Type B pancreatic cell (in vitro differentiated cells): ENCODE data around the gene TRAF4. TPM values are rescaled to one million over a fixed set of nuclear protein-coding genes. Genes with fewer than 3 reads are reported as not detected.

Source experiments
- DNase-seq: peaks from one replicate; pipeline ENCODE4 v3.0.0; 2021; ENCODE audit warnings: mixed read lengths; ENCODE audit not compliant: unreplicated experiment; ENCODE audit errors: extremely low spot score
- H3K27ac Mint-ChIP-seq: 2 replicates; pipeline ENCODE4 v1.8.0; 2021; ENCODE audit warnings: mild to moderate bottlenecking, mixed read lengths
- H3K27me3 Mint-ChIP-seq: 2 replicates; pipeline ENCODE4 v1.8.0; 2021; ENCODE audit warnings: mixed read lengths
- H3K36me3 Mint-ChIP-seq: 2 replicates; pipeline ENCODE4 v1.8.0; 2021; ENCODE audit warnings: mixed read lengths
- H3K4me1 Mint-ChIP-seq: one replicate; pipeline ENCODE4 v1.8.0; 2021; ENCODE audit warnings: mixed read lengths; ENCODE audit not compliant: unreplicated experiment
- H3K4me3 Mint-ChIP-seq: 2 replicates; pipeline ENCODE4 v1.8.0; 2021; ENCODE audit warnings: mild to moderate bottlenecking, mixed read lengths
- H3K9me3 Mint-ChIP-seq: 2 replicates; pipeline ENCODE4 v1.8.0; 2021; ENCODE audit warnings: mixed read lengths
- total RNA-seq: library from RNA; stranded (reverse); gene quantifications from 2 replicates; pipeline ENCODE4 v1.2.1, GENCODE V29; 2021; ENCODE audit warnings: low replicate concordance
- TF ChIP-seq, protein P1 (sequence below): fragments of 200-600 bp; sonication (generic); conservative IDR thresholded peaks from 2 replicates; pipeline ENCODE4 v1.5.0; 2021; ENCODE audit warnings: antibody characterized with exemption, mild to moderate bottlenecking

TRAF4 gene
- total RNA-seq, 1 donor from 2014 or later: 219 TPM

DNA sequence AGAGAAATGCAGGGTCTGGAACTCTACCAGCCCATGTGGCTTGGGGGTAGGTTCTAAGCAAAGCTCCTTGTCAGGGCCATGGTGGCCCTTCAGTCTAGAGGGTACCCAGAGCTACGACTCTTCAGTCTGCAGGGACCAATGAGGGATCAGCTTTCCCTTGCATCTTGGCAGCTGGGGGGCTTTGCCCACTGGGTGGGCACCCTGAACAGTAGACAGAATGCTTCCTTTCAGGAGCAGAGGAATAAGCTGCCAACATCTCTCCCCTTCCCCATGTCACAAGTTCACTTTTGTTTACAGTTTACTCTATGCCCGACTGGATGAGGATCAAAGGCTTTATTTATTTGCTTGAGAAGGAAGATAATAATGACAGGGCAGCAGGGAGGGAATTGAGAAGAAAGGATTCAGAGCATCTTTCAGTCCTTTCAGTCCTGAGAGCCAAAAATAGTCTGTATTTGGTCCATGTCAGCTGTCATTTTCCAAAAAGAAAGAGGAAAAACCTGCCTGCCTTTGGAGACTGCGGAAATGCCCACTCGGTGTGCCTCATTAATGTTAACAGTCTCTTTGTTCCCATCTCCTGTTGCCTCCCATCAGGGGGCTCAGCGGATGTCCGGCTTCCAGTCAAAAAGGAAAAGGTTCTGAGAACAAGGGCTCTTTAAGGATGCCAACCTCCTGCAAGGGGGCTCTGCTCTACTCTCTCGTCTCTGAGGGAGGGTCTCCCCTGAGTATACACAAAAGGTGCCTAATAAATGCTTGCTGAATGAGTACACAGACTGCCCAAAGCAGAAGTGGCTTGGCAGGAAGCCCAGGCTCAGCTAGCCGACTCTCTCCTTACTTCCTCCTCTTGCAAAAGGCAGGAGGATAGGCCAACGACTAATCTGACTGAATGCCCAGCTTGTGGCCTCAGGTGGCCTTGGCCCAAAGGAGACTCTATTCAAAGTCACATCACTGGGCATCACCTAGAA is 17.1 kb downstream of the TRAF4 start:
- TF ChIP-seq, protein P1, sequence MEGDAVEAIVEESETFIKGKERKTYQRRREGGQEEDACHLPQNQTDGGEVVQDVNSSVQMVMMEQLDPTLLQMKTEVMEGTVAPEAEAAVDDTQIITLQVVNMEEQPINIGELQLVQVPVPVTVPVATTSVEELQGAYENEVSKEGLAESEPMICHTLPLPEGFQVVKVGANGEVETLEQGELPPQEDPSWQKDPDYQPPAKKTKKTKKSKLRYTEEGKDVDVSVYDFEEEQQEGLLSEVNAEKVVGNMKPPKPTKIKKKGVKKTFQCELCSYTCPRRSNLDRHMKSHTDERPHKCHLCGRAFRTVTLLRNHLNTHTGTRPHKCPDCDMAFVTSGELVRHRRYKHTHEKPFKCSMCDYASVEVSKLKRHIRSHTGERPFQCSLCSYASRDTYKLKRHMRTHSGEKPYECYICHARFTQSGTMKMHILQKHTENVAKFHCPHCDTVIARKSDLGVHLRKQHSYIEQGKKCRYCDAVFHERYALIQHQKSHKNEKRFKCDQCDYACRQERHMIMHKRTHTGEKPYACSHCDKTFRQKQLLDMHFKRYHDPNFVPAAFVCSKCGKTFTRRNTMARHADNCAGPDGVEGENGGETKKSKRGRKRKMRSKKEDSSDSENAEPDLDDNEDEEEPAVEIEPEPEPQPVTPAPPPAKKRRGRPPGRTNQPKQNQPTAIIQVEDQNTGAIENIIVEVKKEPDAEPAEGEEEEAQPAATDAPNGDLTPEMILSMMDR: no peak
- DNase-seq: no peak
- Mint-ChIP-seq H3K27ac (peak overlapping the region; percentile 11), H3K4me3 (no peak overlapping the region), H3K9me3 (no peaks in the 10 kb centered on the region), H3K36me3 (peaks cover 9% of the 10 kb centered on the region), H3K4me1 (peaks cover 13% of the 10 kb centered on the region), H3K27me3 (no peaks in the 10 kb centered on the region)

DNA sequence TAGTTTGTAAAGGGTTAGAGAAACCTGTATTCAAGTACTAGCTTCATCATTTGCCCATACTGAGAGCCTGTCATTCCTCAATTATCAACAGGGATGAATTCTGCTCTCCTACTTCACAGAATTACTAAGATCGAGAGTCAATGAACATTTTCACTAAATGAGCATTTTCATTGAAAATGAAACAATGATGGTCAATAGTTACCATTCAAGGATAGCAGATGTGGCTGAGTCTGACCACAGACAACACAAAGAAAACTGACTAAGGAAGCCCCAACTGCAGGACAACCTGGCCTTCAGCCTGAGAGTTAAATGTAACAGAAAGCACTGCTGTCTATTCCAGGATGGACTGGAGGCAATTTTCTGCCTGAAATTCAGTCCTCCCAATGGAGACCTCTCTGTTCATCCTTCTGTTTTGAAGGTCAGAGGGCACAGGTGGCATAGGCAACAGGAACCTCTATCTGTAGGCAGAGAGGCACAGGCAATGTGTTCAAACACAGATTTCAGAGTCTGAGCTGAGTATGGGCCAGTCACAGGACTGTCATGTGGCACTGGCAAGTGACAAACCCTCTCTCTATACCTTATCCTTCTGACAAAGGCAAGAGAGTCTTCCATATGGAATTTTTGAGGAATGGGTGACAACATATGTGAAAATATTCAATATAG is 19.5 kb downstream of the TRAF4 start:
- DNase-seq: no peak
- Mint-ChIP-seq H3K27ac (no peak overlapping the region), H3K27me3 (no peaks in the 10 kb centered on the region), H3K9me3 (no peaks in the 10 kb centered on the region), H3K36me3 (peaks cover 8% of the 10 kb centered on the region), H3K4me1 (peaks cover 13% of the 10 kb centered on the region), H3K4me3 (no peak overlapping the region)
- TF ChIP-seq, protein P1: no peak

DNA sequence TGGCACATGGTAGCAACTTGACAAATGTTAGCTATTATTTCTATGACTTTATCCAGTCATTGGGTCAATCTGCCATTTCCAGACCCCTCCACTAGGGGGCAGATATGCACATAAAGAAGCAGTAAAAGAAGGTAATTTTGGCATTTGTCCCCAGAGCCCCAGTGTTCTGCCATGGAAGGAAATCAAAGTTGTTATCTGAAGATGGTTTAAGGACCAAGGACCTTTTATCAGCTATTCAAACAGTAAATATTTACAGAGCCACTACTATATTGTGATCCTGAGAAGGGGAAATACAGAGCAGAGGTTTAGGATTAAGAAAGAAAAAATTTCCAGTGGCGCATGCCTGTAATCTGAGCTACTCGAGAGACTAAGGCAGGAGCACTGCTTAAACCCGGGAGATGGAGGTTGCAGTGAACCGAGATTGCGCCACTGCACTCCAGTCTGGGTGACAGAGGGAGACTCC is 20.0 kb downstream of the TRAF4 start:
- H3K27me3 Mint-ChIP-seq: no peaks in the 10 kb centered on the region

DNA sequence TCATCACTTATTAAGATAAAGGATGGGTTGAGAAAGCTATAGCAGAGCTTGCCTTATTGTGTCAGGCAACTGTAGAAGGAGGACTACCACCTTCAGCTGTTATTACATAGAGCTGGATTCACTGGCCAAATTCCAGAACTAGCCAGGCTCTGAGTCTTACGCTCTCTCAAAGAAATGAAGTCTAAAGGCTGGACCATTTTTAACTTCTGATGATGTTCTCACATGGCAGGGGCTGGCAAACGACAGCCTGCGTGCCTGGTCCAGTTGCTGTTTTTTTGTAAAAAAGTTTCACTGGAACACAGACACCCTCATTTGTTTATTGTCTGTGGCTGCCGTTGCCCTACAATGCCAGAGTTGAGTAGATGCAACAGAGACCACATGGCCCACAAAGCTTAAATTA is 21.2 kb downstream of the TRAF4 start:
- Mint-ChIP-seq H3K4me1 (peaks cover 19% of the 10 kb centered on the region), H3K27me3 (no peaks in the 10 kb centered on the region), H3K4me3 (no peak overlapping the region), H3K9me3 (no peaks in the 10 kb centered on the region), H3K27ac (no peak overlapping the region), H3K36me3 (peaks cover 14% of the 10 kb centered on the region)
- TF ChIP-seq, protein P1: no peak
- DNase-seq: no peak

More for the DNA sequence above, 20.0 kb downstream of the TRAF4 start:
- H3K36me3 Mint-ChIP-seq: peaks cover 8% of the 10 kb centered on the region
- H3K9me3 Mint-ChIP-seq: no peaks in the 10 kb centered on the region
- TF ChIP-seq, protein P1: peak; percentile 95
- H3K4me1 Mint-ChIP-seq: peaks cover 13% of the 10 kb centered on the region
- no peak overlapping the region for H3K4me3 Mint-ChIP-seq
- peak overlapping the region; percentile 17 for H3K27ac Mint-ChIP-seq
- no peak for DNase-seq

DNA sequence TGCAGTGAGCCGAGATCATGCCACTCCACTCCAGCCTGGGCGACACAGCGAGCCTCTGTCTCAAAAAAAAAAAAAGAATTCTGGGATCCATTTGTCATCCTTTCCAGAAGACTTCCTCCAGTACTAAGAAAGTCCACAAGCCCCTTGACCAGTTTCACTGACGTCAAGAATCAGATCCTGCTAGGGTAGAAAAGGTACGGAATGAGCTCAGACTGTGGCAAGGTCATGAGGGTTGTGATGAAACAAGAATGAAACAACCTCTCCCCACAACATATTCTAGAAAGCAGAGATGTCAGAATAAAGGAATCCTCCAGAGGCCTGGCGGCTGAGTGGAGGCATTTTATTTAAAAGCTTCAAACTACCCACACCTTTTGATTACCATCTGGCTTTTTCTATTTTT is 29.9 kb downstream of the TRAF4 start:
- Mint-ChIP-seq H3K27me3 (no peaks in the 10 kb centered on the region), H3K4me3 (no peak overlapping the region), H3K9me3 (no peaks in the 10 kb centered on the region), H3K36me3 (peaks cover 11% of the 10 kb centered on the region), H3K27ac (peak overlapping the region; percentile 22), H3K4me1 (peaks cover 27% of the 10 kb centered on the region)
- TF ChIP-seq, protein P1: no peak
- DNase-seq: no peak
